ENCODE results near the gene MCM5. TPM values are rescaled to one million over a fixed set of nuclear protein-coding genes. Genes with fewer than 3 reads are reported as not detected.
A peak's percentile ranks its signal among the peaks of the same experiment; 100 is the strongest.

Gene MCM5
- total RNA-seq, 3 donors from 2014 or later = 18.5 to 45.2 (median 30.3) TPM

DNA sequence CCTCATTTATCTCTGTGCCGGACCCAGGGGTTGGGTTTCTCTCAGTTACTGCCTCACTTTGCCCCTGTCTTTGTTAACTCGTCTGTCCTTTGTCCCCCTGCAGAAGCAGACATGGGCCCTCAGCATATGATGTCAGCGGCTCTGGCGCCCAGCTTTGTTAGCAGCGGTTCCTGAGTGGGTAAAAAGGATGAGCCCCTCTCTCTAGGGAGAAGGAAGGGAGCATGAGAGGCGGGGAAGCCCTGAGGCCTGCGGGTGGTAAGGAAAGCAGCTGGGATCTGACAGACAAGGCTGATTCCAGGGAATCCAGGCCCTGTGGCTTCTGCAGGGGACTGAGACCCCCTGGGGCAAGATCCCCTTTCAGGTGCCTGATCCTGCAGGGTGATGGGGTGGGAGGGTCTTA lies 51.7 kb downstream of the MCM5 start:
- no peaks in the 10 kb centered on the region for H3K36me3 ChIP-seq (ENCODE audit: low read depth)
- DNase-seq = no peak
- no peaks in the 10 kb centered on the region for H3K9me3 ChIP-seq
- no peak for ATAC-seq
- H3K4me1 ChIP-seq (ENCODE audit: low read depth) = peaks cover 28% of the 10 kb centered on the region
- no peak overlapping the region for H3K4me3 ChIP-seq
- intact Hi-C loops (cut with DNase I, micrococcal nuclease) = no loop called here
- no peak for TF ChIP-seq CTCF (IDR thresholded peaks at IDR 0.05)

- H3K4me1 ChIP-seq (ENCODE audit: low read depth) = peaks cover 28% of the 10 kb centered on the region
- TF ChIP-seq CTCF (IDR thresholded peaks at IDR 0.05) = no peak
- H3K9me3 ChIP-seq = no peaks in the 10 kb centered on the region
- ATAC-seq (peak; percentile 88), DNase-seq (peak; percentile 86 to 89 (median 88))
- intact Hi-C loops (cut with DNase I, micrococcal nuclease) = no loop called here
- H3K36me3 ChIP-seq (ENCODE audit: low read depth) = no peaks in the 10 kb centered on the region
- H3K4me3 ChIP-seq = no peak overlapping the region
Observed at GRCh38 chr22:35452351-35452781, 52.4 kb downstream of the MCM5 start.

GRCh38 chr22:35452810-35453743 lies 53.1 kb downstream of the MCM5 start:
- intact Hi-C loops (cut with DNase I, micrococcal nuclease) = no loop called here
- peak; percentile 2 for ATAC-seq
- DNase-seq = no peak
- Histone ChIP-seq H3K9me3 (no peaks in the 10 kb centered on the region), H3K36me3 (ENCODE audit: low read depth) (no peaks in the 10 kb centered on the region), H3K4me3 (no peak overlapping the region), H3K4me1 (ENCODE audit: low read depth) (peaks cover 22% of the 10 kb centered on the region)
- no peak for TF ChIP-seq CTCF (IDR thresholded peaks at IDR 0.05)

- Histone ChIP-seq H3K36me3 (ENCODE audit: low read depth) (no peaks in the 10 kb centered on the region), H3K9me3 (no peaks in the 10 kb centered on the region), H3K4me1 (ENCODE audit: low read depth) (peaks cover 17% of the 10 kb centered on the region), H3K4me3 (no peak overlapping the region)
- ATAC-seq (no peak), DNase-seq (no peak)
- intact Hi-C loops (cut with DNase I, micrococcal nuclease) = no loop called here
- TF ChIP-seq CTCF (IDR thresholded peaks at IDR 0.05) = no peak
Observed at GRCh38 chr22:35454416-35455054, 54.6 kb downstream of the MCM5 start.

- ATAC-seq = no peak
- TF ChIP-seq CTCF (IDR thresholded peaks at IDR 0.05) = no peak
- intact Hi-C loops (cut with DNase I, micrococcal nuclease) = no loop called here
- Histone ChIP-seq H3K36me3 (ENCODE audit: low read depth) (no peaks in the 10 kb centered on the region), H3K9me3 (no peaks in the 10 kb centered on the region), H3K4me3 (no peak overlapping the region), H3K4me1 (ENCODE audit: low read depth) (peaks cover 17% of the 10 kb centered on the region)
- DNase-seq = no peak
Observed at GRCh38 chr22:35455529-35455928, 55.6 kb downstream of the MCM5 start.

All from mucosa of descending colon (tissue), 3 donors.